Measurements from ENCODE around the gene LRRC27.

LRRC27 gene

DNA sequence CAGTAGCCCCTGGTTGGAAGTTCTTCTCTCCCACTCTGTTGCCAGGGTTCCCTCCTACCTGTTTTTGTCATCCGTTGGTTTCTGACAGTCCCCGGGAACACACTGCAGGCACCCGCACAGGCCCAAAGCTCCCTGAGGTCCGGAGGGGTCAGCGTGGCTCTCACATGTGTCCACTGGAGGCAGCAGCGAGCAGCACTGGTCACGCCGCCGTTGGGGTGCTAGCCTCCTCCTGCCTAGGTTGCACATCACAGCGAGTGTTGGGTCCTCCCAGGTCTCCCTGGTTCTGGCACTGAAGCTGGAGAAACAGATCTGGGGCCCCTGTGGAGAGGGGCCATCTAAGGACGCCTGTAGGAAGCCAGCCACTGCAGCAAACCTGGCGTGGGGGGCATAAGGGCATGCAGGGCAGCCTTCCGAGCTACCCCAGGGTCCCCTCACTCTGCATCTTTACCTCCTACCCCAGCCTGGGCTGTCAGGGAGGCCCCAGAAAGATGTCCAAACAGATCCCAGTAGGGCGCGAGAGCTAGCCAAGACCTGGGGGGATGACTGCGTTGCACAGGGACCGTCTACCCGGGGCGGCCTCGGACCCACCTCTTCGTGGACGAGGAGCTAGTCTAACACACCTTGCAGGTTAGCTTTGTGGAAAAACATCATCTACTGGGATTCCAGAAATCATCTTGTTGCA lies 28.9 kb downstream of the LRRC27 start:
- DNase-seq = no peak

DNA sequence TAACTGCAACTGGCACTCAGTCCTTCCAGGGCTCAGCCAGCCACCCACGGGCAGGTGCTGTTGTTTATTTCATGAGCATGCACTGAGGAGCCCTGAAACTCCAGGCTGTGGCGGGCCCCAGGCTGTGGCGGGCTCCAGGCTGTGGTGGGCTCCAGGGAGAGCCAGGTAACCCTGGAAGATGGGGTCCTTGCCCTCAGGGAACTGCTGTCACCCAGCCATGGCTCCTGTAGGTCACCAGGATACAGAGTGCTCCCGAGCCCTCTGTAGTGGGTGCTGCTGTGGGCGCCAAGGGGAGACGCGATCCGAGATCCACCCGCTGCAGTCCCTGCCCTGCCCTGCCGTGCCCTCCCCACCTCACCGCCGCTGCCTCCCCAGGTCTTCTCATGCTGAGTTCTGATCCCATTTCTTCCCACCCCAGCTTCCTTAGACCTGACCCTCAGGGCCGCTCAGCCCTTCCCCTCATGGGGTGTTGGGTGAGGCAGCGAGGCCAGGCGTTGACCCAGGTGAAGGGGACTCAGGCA lies 29.6 kb downstream of the LRRC27 start:
- no peak for DNase-seq

DNA sequence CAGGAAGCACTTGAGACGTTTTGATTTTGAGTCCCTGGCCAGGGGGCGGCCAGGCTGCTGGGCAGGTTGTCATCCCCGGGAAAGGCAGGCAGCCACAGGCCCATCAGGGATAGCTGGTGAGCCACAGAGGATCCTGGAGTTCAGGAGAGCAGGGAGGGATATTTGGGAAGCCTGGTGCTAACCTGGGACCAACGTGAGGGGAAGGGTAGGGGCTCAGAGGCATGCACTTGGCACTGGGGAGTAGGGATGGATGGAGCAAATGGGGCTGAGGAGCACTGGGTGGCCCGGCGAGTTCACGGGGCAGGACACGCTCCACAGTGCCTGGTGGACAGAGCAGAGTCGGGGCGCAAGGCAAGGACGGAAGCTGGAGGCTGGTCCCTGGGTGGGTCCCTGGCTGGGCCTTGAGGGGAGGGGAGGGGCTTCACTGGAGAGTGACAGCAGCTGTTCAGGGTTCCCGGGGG lies 30.2 kb downstream of the LRRC27 start:
- DNase-seq = no peak

DNA sequence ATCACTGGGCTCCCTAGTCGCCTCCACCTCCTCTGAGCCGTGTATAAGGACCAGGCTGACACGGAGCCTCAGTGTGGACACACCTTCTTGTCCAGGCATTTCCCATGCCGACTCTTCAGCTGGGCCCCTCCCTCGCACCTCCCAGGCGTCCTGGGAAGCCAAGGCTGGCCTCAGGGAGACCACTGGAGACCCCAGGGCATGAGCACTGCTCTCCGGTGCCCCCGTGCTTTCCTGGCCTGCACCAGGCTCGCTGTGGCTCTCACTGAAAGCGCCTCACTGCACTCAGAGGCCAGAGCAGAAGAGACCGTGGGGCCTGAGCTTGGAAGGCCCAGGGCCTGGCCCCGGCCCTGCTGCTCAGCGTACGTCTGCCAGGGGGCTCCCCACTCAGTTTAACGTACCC lies 31.4 kb downstream of the LRRC27 start:
- DNase-seq = no peak

DNA sequence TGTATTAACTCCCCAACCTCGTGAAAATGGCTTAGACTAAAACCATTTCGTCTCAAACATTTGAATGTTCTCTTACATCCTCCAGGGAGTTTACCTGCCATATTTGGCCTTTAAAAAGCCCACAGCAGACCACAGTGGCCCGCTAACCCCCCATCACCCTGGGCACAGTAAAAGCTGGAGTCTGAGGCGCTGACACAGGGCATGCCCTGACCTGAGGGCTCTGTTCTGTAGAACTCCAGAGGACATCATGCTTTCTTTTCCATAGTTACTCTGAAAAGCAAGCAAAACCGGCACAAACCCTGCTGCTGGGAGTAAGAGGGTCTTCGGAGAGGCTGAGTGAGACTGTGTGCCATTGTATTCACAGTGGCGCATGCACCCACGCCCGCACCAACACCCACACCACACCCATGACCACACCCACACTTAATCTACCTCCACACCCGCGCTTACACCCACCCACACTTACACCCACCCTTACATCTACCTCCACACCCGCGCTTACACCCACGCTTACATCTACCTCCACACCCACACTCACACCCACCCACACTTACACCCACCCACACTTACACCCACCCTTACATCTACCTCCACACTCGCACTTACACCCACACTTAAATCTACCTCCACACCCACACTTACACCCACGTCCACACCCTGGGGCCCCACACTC lies 32.1 kb downstream of the LRRC27 start:
- DNase-seq = no peak

DNA sequence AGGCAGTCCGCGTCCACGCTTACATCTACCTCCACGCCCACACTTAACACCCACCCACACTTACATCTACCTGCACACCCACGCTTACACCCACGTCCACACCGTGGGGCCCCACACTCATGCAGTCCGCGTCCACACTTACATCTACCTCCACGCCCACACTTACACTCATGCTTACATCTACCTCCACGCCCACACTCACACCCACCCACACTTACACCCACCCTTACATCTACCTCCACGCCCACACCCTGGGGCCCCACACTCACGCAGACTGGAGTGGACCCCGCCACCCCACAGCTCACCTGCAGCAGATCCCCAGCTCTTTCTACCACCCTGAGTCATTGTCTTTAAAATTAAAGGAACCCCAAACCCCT lies 32.6 kb downstream of the LRRC27 start:
- DNase-seq = no peak

DNA sequence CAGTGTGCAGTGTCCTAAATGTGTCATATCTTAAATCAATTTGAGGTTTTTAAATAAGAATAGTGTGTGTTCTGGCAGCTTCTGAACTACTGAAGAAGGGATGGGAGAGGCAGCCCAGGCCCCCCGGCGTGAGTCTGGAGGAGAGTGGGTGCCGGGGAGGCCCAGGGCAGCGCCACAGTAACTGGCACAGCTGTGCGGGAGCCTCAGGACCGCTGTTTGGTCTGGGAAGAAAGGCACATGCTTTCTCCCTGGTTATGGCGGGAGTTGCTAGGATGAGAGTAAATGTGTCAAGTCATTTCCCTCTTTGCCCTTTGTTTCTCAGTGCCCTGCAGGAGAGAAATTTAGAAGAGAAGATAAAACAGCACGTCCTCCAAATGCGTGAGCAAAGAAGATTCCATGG lies 33.1 kb downstream of the LRRC27 start:
- no peak for DNase-seq

DNA sequence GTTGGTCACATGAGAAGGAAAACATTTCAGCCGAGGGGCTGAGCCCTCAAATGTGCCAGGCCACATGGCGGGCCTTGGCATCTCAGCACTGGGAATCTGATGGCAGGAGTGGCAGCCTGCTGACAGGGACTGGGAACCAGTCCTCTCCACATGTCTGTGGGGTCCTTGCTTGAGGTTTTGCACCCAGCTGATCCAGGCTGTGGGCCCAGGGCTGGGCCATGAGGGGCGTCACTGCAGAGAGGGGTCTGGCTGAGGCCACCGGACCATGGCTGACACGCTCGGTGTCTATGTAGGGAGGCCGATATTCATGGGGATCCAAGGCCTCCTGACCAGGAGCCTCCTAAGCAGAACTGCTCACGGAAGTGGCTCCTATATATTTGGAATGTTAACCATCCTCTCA lies 34.0 kb downstream of the LRRC27 start:
- DNase-seq = no peak

DNA sequence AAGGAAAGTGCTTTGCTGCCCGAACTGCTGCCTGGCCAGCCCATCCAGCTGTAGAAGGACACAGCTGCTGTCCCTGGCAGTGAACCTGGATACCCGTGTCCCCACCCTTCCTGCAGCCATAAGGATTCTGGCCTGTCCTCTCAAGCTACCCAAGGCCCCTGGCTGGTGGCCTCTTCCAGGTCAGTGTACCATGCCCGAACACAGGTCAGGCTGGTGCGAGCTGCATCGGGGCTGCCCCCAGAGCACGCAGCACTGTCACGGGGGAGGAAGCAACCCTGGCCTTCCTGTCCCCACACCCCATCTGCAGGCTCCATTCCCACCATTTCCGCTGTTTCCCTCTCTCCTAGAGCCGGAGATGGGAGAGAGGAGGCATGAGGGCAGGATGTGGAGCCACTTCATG lies 34.5 kb downstream of the LRRC27 start:
- DNase-seq = no peak

DNA sequence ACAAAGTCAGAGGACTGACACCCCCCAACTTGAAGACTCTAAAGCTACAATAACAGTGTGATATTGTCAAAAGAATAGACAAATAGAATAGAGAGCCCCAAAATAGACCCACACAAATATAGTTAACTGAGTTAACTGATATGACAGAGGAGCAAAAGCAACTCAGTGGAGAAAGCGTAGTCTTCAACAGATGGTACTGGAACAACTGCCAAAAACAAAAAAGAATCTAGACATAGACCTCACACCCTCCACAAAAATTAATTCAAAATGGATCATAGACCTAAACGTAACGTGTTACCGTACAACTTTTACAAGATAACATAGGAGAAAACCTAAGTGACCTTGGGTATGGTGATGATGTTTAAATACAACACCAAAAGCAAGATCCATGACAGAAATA lies 36.4 kb downstream of the LRRC27 start:
- DNase-seq = no peak

DNA sequence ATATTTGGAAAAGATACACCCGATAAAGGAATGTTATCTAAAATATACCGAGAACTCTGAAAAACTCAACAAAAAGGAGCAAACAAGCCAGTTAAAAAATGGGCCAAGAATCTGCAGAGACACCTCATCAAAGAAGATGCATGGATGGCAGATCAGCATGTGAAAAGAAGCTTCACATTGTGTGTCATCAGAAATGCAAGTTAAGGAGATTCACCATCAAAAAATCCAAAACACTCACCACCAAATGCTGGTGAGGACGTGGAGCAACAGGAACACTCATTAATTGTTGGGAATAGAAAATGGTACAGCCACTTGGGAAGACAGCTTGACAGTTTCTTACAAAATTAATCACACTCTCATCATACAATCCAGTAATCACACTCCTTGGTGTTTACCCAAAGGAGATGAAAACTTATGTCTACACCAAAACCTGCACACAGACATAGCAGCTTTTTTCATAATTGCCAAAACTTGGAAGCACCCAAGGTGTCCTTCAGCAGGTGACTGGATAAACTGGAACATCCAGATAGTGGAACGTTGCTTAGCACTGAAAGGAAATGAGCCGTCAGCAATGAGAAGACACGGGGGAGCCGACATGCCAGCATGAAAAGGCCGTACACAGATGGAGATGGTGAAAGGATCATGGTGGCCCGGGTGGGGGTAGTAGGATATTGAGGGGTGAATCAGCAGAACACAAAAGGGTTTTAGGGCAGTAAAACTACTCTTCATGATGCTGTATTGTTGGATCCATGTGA lies 37.1 kb downstream of the LRRC27 start:
- no peak for DNase-seq

DNA sequence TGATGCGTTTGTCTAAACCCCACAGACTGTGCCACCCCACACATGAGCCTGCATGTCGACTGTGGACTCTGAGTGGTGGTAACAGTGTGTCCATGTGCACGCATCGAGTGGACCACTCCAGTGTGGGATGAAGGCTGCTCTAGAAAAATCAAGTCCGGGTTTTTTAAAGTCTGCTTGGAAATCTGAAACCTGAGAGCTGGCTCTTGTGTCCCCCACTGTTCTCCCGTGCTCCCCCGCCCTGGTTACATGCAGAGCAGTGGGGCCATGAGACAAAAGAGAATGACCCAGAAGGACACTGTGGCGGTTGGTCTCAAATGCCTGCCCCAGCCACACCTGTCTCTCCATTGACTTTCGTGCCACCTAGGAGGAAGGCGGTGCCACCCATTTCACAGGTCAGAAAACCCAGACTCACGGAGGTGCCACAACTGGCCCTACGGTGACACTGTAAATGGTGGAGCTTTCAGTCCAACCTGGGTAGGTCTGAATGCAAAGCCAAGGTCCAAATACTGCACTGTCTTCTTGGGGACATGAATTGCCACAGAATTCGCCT lies 37.7 kb downstream of the LRRC27 start:
- no peak for DNase-seq

DNA sequence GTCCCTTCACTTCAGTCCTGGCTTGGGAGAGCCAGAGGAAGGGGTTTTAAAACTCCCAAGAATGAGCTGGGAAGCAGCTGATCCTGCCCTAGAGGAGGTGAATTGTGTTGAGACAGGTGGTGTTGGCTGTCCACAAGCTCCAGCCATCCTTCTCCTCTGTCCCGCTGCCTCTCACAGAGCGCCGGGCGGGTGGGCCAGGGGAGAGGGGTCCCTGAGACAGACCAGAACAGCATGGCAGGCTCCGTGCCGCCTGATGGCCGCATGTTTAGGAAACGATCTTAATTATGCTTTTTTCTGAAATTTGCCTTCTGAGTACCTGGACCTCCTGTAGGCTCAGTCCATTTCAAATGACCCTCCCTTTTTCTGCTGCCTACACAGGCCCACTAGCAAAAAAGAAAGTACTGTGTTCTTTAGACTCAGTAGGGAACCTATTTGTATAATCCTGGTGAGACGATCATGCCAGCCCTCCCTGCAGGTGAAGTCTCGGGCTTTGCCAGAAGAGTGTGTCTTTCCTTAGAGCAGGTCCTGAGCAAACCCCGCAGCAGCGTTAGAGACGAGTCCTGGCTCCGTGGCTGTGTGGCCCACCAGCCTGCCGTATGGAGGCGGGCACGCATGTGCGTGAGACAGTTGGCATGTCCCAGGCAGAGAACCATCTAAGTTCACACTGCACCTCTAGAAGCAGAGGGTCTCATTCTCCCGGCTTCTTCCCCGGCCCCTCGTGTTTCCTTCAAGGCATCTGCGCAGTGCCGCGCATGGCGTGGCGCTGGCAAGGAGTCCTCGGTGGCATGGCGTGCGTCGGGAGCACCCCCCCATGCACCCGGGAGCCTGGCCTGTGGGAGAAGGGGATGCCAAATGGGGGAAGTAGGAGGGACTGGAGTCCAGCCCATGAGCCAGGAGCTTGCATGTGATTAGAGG lies 38.7 kb downstream of the LRRC27 start:
- no peak for DNase-seq

DNA sequence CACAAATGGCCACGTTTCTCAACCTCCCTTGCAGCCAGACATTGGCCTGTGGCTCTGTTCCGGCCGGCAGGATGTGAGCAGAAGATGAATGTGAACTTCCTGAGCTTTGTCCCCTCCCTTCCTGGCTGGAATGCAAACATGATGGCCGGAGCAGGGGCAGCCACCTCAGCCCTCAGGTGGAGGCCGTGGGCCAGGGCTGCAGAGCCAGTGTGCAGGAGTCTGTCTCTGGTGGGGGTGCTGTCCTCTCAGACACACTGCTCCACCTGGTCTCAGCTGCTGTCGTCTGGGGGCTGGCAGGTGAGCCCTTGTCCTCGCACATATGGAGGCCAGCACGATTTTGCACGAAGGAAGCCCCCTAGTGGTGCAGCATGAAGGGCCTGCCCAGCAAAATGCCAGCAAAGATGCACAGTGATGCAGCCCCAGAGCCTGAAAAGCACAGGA lies 39.7 kb downstream of the LRRC27 start:
- DNase-seq = no peak

DNA sequence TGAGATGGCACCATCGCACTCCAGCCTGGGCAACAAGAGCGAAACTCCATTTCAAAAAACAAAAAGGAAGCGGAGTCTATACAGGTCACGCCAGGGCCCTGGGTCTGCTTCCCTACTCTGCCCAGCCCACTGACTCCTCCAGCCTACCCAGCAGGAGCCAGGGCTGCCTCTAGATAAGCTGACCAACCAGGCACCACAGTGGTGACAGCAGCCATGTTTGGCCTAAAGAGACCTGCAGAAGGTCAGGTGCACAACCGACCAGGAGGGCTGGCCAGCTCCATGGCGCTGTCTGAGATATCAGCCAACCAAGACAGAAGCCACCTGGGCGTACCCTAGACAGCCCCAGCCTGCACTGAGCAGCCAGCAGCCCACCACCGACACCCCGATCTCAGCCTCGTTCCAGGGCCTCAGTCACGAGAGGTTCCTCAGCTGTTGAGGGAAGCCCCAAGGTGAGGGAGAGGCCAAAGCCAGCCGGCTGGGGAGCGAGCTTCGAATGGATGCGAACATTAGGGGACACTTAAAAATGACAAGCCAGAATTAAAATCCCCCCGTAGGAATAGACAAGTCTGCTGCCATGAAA lies 40.6 kb downstream of the LRRC27 start:
- no peak for DNase-seq

DNA sequence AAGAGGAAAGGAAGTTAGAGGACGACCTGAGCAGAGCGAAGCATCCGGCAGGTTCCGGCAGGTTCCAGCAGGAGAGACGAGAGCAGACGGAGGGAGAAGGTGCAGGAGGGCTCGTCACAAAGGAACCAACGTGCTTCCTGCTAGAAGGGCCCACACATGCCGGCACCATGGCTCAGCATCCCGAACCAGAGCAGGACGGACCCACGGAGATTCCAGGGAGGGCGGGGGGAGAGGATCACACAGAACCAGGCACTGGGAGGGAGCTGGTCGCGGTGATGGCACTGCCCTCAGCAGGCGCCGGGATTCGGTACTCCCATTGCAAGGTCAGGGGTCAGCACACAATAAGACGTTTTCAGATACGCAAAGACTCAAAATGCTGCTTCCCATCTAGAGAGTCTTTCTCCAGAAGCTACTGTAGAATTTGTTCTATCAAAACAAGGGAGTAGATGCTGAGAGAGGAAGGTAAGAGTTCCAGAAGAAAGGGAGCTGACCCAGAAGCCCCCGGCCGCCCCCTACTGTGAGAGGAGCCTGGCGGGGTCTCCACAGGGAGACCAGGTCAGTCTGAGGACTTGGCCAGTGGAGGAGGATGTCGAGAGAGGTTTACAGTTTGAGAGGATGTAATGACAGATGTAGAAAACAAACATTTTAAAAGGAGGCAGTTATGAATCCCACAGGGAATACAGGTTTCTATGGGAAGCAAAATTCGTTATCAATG lies 41.4 kb downstream of the LRRC27 start:
- DNase-seq = no peak

DNA sequence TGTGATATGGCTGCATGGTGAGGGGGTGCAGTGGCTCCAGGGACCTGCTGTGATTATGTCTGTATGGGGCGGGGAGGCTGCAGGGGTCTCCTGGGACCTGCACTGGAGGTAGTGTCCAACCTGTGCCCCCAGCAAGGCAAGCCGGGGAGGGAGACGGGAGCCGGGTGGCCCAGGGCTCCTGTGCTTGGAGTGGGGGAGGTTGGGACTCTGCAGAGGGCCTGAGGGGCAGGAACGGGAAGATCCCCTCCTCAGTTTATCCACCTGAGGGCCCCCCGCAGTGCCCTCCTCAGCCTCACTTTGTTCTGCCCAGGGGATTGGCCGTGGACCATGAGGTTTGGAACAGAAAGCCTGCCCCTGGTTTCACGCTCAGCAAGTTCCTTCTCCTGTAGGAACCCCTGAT lies 42.2 kb downstream of the LRRC27 start:
- no peak for DNase-seq

DNA sequence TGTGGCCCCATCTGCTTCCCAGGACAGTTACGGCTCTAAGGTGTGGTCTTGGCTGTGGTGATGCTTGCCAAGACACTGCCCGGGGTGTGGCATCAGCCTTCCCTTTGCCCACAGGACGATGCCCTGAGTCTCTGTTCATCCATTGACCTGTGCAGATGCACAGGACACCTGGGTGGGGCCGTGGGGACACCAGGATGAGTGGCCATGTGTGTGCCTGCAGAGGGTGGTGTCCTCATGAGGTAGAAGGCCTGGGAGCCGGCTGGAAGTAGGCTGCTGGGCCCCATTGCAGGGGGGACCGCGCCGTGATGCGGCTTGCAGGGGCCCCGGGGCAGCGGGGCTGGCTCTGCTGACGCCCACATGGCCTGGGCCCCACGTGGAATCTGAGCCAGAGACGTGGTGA lies 42.6 kb downstream of the LRRC27 start:
- DNase-seq = no peak

DNA sequence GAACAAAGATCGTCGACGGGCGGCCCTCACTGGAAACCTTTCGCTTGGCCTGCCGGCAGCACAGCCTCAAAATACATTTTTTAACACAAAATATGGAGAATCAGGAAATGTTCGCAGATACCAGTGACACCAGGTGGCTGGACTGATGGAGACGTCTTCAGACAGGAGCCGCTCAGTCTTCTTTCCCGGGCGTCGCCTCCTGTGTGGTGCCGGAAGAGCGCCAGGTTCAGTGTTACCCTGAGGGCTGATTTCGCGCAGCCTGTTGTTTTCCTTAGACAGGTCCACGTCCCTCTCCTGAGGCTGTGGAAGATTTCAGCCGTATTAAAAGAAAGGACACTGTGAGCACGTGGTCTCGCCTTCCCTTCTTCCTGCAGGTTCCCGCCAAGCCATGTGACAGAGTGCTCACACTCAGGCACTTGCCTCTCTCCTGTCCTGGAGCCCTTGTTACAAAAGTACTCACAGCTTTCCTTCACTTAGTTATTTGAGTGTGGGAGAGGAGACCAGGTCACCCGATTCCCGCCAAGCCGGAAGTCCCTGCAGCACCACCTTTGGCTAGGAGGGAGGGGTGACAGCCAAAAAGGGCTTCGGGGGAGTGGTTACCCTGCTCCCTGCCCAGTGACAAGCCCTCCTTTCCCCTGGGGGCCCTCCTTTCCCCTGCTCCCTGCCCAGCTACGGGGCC lies 43.3 kb downstream of the LRRC27 start:
- DNase-seq = no peak

DNA sequence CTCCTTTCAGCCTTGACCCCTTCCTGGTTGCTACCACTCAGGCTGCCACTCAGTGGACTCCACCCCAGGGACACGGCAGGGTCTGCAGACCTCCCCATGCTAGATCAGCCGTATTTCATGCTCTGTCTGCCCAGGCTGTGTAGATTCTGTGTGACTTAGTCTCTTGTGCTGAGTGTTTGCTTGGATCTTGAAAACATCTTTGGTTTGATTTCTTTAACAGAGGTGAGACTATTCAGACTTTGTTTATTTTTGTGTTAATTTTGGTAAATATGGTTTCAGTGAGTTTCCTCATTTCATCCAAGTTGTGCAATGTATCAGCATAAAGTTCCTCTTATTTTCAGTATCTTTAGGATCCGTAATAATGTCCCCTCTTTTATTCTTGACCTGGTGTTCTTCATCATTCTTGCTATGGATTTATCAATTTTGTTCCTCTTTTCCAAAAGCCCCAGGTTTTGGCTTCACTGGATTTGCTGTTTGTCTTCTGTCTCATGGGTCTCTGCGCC lies 43.9 kb downstream of the LRRC27 start:
- no peak for DNase-seq
